GM21619 (cell line): Measurements from ENCODE around the gene ATP2B2.

Source experiments
- ATAC-seq: cut with Tn5 transposase; IDR thresholded peaks from one replicate; pipeline ENCODE4 v1.9.1; 2021; ENCODE audit not compliant: unreplicated experiment

Gene ATP2B2

DNA sequence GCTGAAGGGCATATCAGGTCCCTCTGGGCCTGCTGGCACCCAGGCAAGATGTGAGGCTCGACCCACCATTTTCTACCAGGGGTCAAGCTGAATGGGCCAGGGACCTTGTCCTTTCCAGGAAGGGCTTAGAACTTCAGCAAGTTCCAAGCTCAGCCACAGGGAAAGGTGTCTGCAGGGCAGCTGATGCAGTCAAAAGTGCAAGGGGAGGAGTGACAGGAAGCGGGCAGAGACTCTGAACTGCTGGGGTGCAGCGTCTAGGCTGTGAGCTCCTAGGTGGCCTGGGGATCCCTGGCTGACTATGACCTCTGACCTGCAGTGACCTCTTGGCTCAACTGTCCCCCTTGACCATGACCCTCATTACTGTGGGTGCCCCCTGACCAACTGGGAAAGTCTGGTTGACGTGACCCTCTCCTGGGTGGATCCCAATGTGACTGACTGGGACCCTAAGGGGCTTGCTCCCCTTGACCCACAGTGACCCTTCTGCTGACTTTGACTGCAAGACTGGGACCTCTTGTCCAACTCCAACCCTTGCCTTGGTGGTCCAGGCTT, 170.1 kb downstream of the ATP2B2 start:
- ATAC-seq, result no peak

GRCh38 chr3:10334459-10334858, 170.9 kb downstream of the ATP2B2 start:
- no peak for ATAC-seq

- no peak for ATAC-seq
These were observed 171.3 kb downstream of the ATP2B2 start for GRCh38 chr3:10334042-10334441.

DNA sequence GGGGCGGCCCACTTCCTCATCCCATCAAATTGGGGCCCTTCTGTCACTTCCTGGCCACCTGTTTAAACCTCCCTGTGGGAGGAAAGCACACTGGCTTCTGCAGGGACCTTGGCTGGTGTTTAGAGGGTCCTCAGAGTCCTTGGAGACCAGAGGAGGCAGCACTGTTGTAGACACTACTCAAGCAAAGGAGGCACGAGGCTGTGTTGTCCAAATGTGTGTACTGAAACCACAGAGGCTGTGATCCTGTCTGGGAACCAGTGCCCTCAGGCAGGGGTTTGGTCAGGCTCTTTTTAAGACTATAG, 172.1 kb downstream of the ATP2B2 start:
- ATAC-seq, result no peak

GRCh38 chr3:10332481-10333348, 172.7 kb downstream of the ATP2B2 start:
- ATAC-seq, result no peak

DNA sequence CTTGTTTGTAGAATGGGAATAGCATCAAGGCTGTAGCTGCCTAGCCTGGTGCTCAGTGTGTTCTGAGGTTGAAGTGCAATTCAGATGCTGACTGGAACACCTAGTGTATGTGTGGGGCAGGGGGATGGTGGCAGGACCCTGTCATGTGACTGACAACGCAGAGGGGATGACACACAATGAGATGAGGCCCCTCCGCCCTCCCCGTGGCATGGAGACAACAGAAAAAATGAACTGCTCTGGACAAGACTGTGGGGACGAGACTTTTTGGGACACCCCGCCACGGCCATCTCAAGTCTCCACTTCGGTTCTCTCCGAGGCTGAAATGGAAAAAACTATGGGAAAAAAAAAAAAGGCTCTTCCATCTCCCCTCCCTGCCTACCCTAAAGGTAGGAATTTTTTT, 174.1 kb downstream of the ATP2B2 start:
- no peak for ATAC-seq

GRCh38 chr3:10330319-10330718, 175.1 kb downstream of the ATP2B2 start:
- no peak for ATAC-seq

- no peak for ATAC-seq
These were observed 175.8 kb downstream of the ATP2B2 start for GRCh38 chr3:10329495-10330015.

- ATAC-seq, result no peak
These were observed 176.8 kb downstream of the ATP2B2 start for GRCh38 chr3:10328460-10329071.

GRCh38 chr3:10327592-10327991, 177.8 kb downstream of the ATP2B2 start:
- ATAC-seq, result no peak

DNA sequence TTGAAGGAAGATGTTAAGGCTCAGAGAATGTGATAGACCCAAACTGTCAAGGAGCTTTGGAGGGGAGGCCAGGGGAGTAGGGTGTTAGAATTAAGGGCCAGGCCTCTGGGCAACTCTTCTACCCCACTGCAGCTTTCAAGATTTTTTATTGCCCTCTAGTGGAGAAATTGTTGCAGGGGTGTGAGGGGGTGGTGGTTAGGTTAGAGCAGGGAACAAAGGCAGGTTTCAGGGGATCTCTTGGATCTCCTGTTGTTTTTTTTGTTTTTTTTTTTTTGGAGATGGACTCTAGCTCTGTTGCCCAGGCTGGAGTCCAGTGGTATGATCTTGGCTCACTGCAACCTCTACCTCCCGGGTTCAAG, 183.1 kb downstream of the ATP2B2 start:
- no peak for ATAC-seq

- no peak for ATAC-seq
These were observed 183.6 kb downstream of the ATP2B2 start for GRCh38 chr3:10321630-10322351.

GRCh38 chr3:10320320-10320677, 185.1 kb downstream of the ATP2B2 start:
- no peak for ATAC-seq

DNA sequence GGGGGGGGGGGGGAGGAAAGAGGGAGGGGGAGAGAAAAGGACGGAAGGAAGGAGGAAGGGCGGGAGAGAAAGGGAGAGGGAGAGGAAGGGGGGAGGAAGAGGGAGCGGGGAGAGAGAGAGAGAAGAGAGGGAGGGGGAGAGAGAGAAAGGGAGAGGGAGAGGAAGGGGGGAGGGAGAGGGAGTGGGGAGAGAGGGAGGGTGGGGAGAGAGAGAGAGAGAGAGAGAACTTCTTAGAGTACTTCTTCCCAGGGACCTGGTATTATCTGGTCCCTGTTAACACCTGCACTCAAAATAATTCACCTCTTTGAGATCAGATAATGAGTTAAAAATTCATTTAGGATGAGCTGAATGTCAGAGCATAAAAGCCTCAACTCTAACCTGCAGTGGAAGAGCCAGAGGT, 185.6 kb downstream of the ATP2B2 start:
- ATAC-seq, result no peak

DNA sequence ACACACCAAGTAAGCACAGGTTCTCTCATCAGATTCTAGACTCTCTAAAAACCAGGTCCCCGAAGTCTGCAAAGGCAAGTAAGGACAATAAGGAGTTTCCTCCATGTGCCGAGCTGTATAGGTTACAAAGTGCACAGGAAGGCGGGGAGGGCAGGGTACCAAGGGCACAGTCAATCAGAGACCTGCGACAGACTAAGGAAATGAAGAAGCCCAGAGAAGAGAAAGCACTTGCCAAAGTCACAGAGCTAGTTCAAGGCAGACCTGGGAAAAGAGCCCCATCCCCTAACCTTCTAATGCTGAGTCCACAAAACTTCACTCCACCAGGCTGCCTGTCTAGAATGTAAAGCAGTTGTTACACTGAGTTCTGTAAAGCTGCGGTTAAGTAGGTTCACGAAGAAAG, 186.1 kb downstream of the ATP2B2 start:
- no peak for ATAC-seq

DNA sequence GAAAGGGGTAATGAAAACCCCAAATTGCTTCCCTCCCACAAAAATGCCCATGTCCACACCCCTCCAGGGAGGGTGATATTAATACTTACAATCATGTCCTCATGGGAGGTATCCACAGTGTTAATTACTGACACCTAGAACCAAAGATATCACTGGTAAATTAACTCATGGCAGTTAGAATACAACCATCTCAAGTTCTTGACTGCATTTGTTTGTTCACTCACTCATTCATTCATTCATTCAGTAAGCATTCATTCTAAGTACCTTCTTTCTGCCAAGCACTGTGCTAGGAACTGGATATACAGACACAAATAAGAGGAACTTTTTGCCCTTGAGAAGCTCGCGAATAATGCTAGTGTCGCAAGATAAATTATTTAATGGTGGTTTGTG, 187.4 kb downstream of the ATP2B2 start:
- no peak for ATAC-seq

DNA sequence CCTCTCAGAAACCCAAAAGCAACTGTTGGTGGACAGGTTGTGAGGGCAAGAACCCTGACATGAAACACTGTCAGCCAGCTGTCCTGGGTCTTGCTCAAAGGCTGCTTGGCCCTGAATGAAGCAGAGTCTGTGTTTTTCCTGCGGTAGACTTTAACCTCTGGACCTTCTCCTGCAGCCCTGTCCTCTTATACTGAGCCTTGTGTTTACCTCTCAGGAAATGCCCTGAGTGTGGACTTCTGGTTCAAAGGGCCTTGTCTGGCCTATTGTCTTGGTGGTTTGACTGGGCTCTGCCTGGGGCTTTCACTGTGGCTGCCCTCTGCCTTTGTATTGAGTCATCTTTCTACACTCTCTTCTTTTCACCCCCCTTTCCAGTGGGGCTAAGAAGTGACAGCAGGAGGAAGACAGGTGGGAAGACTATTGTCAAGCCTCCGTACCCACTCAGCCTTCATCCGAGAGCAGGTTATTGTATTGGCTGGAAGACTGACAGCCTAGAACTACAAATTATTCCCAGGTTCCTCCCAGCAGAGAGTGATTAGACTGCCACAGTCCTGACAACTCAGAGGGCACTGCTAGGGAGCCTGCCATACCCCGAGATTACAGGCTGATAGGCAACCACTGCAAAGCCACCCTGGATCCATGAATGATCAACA, 187.9 kb downstream of the ATP2B2 start:
- ATAC-seq, result no peak

DNA sequence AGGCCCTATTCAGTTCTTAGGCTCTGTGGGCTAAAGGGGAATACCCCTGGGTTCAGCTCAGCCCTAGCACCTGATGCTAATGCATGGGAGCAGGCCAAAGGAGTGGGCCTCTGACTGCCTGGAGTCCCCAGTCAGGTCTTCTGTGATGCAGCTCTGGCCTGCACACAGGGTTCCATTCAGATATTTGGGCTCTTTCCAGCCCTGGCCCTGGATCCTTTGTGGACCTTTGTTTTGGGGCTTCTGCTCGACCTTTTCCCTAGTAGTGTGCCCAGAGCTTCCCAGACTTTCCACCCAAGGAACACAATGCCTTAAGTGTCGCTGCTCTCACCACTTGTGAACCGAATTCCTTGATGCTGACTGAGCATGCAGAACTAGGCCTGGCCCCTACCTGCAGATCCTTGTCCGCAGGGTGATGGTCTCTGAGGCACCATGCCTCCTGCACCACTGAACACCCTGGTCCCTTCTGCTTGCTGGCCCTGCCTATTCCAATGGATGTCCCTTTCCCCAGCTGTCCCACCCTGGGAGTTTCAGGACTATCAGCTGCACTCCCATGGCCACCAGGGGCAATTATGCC, 189.5 kb downstream of the ATP2B2 start:
- ATAC-seq, result no peak

DNA sequence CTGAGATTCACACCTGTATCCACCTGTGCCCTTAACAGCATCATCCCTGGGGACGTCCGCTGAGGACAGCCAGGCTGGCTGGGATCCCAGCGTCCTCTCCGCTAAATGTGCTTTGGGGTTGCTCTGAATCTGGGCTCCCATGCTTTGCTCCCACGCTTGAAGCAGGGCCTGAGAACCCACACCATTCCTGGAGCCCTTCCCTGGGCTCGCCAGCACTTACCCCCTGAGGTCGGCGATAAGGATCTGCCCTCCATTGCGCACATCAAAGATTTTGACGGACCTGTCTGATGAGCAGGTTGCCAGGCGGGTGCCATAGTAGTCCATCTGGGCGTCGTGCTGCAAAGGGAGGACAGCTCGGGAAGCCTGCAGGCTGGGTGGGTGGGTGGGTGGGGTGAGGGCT, 190.3 kb downstream of the ATP2B2 start:
- no peak for ATAC-seq

GRCh38 chr3:10312861-10313260, 192.5 kb downstream of the ATP2B2 start:
- ATAC-seq, result no peak

DNA sequence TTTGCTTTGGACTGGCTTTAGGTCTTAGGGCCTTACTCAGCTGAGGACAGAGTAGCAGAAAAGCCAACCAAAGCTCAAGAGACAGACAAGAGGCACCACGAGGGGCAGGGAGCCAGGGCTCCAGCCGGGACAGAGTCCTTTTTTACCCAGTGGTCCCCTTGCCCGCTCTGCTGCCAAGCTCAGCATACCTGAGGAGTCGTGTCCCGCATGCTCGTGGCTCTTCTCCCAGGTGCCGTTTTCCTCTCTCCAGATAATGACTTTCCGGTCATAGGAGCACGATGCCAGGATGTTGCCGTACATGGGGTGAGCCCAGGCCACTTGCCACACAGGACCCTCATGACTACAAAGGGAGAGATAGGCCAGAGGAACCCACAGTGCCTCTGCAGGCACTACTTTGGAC, 193.0 kb downstream of the ATP2B2 start:
- no peak for ATAC-seq
